CD4-positive, alpha-beta T cell (primary cell): ENCODE results near the gene WNK3. TPM values are rescaled to one million over a fixed set of nuclear protein-coding genes. Genes with fewer than 3 reads are reported as not detected.
A peak's percentile ranks its signal among the peaks of the same experiment; 100 is the strongest.

Experiments used
- ATAC-seq: fragments of 200-7000 bp; cut with Tn5 transposase; one replicate; pipeline ENCODE4 v1.10.0; 2022; ENCODE audit warnings: mild to moderate bottlenecking; ENCODE audit not compliant: poor library complexity
- CTCF ChIA-PET: fragments of 350-600 bp; sonication (Branson Sonifier 250); formaldehyde crosslinking; loops from one replicate; lab custom pipeline; 2021; ENCODE audit warnings: antibody characterized with exemption, inconsistent platforms; lab: Charles Lee
- POLR2A ChIA-PET: fragments of 350-600 bp; sonication (Branson Sonifier 250); formaldehyde crosslinking; loops from one replicate; lab custom pipeline; 2021; ENCODE audit warnings: antibody characterized with exemption, inconsistent platforms; lab: Charles Lee
- DNase-seq, 14 experiments: peaks; one replicate each; pipeline ENCODE4 v3.0.0-alpha.2; 2013 to 2020; ENCODE audit warnings: mixed read lengths in 2 of 14
- H3K27ac ChIP-seq, 2 donors: one replicate each; pipeline versions ENCODE4 v1.5.1 to v1.7.0; 2013; ENCODE audit warnings: low read length in 2 of 2, low read depth in 1 of 2, mild to moderate bottlenecking in 1 of 2
- H3K27me3 ChIP-seq, 2 experiments: 1 replicate in 1 of 2; 2 replicates in 1 of 2; pipeline versions ENCODE4 v1.6.1 to v1.7.0; 2013; ENCODE audit warnings: low read length in 2 of 2, control low read depth in 1 of 2, mild to moderate bottlenecking in 1 of 2, moderate library complexity in 1 of 2; ENCODE audit not compliant: insufficient read depth in 2 of 2, control insufficient read depth in 1 of 2
- H3K36me3 ChIP-seq: one replicate; pipeline ENCODE4 v1.6.1; 2013; ENCODE audit warnings: low read length, control low read depth; ENCODE audit not compliant: insufficient read depth
- H3K4me1 ChIP-seq: one replicate; pipeline ENCODE4 v1.6.1; 2013; ENCODE audit warnings: low read length, control low read depth; ENCODE audit not compliant: insufficient read depth
- H3K4me3 ChIP-seq: one replicate; pipeline ENCODE4 v1.5.1; 2013; ENCODE audit warnings: mild to moderate bottlenecking, low read length, moderate library complexity
- H3K9me3 ChIP-seq, 2 experiments: 1 replicate in 1 of 2; 2 replicates in 1 of 2; pipeline versions ENCODE4 v1.6.1 to v1.7.0; 2013; ENCODE audit warnings: low read length in 2 of 2, mild to moderate bottlenecking in 2 of 2, control low read depth in 1 of 2, moderate library complexity in 1 of 2; ENCODE audit not compliant: control insufficient read depth in 1 of 2, insufficient read depth in 1 of 2
- H3K27ac Mint-ChIP-seq: one replicate; pipeline ENCODE4 v1.8.0; 2020; ENCODE audit warnings: mixed read lengths
- H3K27me3 Mint-ChIP-seq: one replicate; pipeline ENCODE4 v1.8.0; 2021; ENCODE audit warnings: mixed read lengths
- H3K36me3 Mint-ChIP-seq: one replicate; pipeline ENCODE4 v1.8.0; 2021; ENCODE audit warnings: low read depth, mixed read lengths
- H3K4me1 Mint-ChIP-seq: one replicate; pipeline ENCODE4 v1.8.0; 2021; ENCODE audit warnings: low read depth, mixed read lengths
- H3K4me3 Mint-ChIP-seq: one replicate; pipeline ENCODE4 v1.8.0; 2020; ENCODE audit warnings: mild to moderate bottlenecking, mixed read lengths
- H3K9me3 Mint-ChIP-seq: one replicate; pipeline ENCODE4 v1.8.0; 2020; ENCODE audit warnings: mixed read lengths
- CTCF ChIP-seq: fragments of 200-600 bp; IDR thresholded peaks from one replicate; pipeline ENCODE4 v1.8.0; 2022; ENCODE audit warnings: antibody characterized with exemption, mild to moderate bottlenecking
- intact Hi-C, 2 experiments: fragments of 100-400 bp; cut with DNase I in 1 of 2; cut with micrococcal nuclease in 1 of 2; formaldehyde crosslinking; loops; one replicate each; pipeline versions ENCODE4 v1.15.1 to v1.9.0; 2023 to 2025; cut with DNase I, micrococcal nuclease
- total RNA-seq, 174 experiments: library from RNA in 2 of 174; stranded (reverse) in 2 of 174; gene quantifications; one replicate each; pipeline ENCODE4 v1.2.3 and lab custom pipeline; 2021 to 2026

Gene WNK3
- total RNA-seq, 2 experiments from 2014 or later: 0.16 to 0.25 TPM

GRCh38 chrX:54248309-54248708, 109.5 kb downstream of the WNK3 start:
- Histone ChIP-seq H3K36me3 (no peaks in the 10 kb centered on the region), H3K27ac (no peak overlapping the region), H3K9me3 (no peaks in the 10 kb centered on the region), H3K4me1 (no peaks in the 10 kb centered on the region), H3K27me3 (no peaks in the 10 kb centered on the region), H3K4me3 (no peak overlapping the region)
- Mint-ChIP-seq H3K27me3 (no peaks in the 10 kb centered on the region), H3K4me1 (no peaks in the 10 kb centered on the region), H3K4me3 (no peak overlapping the region), H3K36me3 (no peaks in the 10 kb centered on the region), H3K9me3 (no peaks in the 10 kb centered on the region), H3K27ac (no peak overlapping the region)
- intact Hi-C loops: loop anchor here (2.0 to 10.0 kb wide), 3 partner anchors 538 to 806 kb away; no protein-coding TSS in a partner anchor
- TF ChIP-seq CTCF: no peak
- CTCF ChIA-PET: no interaction called here
- DNase-seq: peak in 3 of 14 experiments; percentile 8 to 14 (median 13)
- ATAC-seq: peak; percentile 29
- POLR2A ChIA-PET: no interaction called here

GRCh38 chrX:54246866-54247265, 111.0 kb downstream of the WNK3 start:
- no peak overlapping the region for H3K4me3 Mint-ChIP-seq
- Histone ChIP-seq H3K27me3 (no peaks in the 10 kb centered on the region), H3K4me1 (no peaks in the 10 kb centered on the region), H3K36me3 (no peaks in the 10 kb centered on the region), H3K4me3 (no peak overlapping the region), H3K27ac (no peak overlapping the region), H3K9me3 (no peaks in the 10 kb centered on the region)
- intact Hi-C loops: loop anchor here in 1 of 2 experiments (5.0 to 10.0 kb wide), 2 partner anchors 540 to 808 kb away; no protein-coding TSS in a partner anchor
- no peak overlapping the region for H3K27ac Mint-ChIP-seq
- POLR2A ChIA-PET: no interaction called here
- H3K9me3 Mint-ChIP-seq: no peaks in the 10 kb centered on the region
- no peaks in the 10 kb centered on the region for H3K36me3 Mint-ChIP-seq
- H3K27me3 Mint-ChIP-seq: no peaks in the 10 kb centered on the region
- no peak for TF ChIP-seq CTCF
- DNase-seq (no peak), ATAC-seq (no peak)
- CTCF ChIA-PET: no interaction called here
- no peaks in the 10 kb centered on the region for H3K4me1 Mint-ChIP-seq

- ChIA-PET CTCF (interaction anchor here (0.6 kb wide), 1 partner anchor 31 kb away, joined by 3 read pairs; no protein-coding TSS in a partner anchor), POLR2A (no interaction called here)
- ATAC-seq: no peak
- H3K36me3 ChIP-seq: no peaks in the 10 kb centered on the region
- H3K27me3 ChIP-seq: no peaks in the 10 kb centered on the region
- no peak overlapping the region for H3K4me3 ChIP-seq
- Mint-ChIP-seq H3K36me3 (no peaks in the 10 kb centered on the region), H3K9me3 (no peaks in the 10 kb centered on the region), H3K4me1 (no peaks in the 10 kb centered on the region), H3K4me3 (no peak overlapping the region), H3K27me3 (no peaks in the 10 kb centered on the region), H3K27ac (no peak overlapping the region)
- no peak for DNase-seq
- no peaks in the 10 kb centered on the region for H3K9me3 ChIP-seq
- no peak for TF ChIP-seq CTCF
- no peaks in the 10 kb centered on the region for H3K4me1 ChIP-seq
- intact Hi-C loops: no loop called here
- no peak overlapping the region for H3K27ac ChIP-seq
Observed at GRCh38 chrX:54238588-54238987, 119.3 kb downstream of the WNK3 start.
